Lung (tissue), 12 donors: ENCODE measurements around the gene NFU1. TPM values are rescaled to one million over a fixed set of nuclear protein-coding genes. Genes with fewer than 3 reads are reported as not detected.

Experiments
- ATAC-seq: fragments of 200-7000 bp; cut with Tn5 transposase; one replicate; pipeline ENCODE4 v1.9.1; 2020; ENCODE audit warnings: moderate number of reproducible peaks; ENCODE audit not compliant: insufficient read depth, low FRiP score
- DNase-seq, 3 donors: peaks; one replicate each; pipeline ENCODE4 v3.0.0-alpha.2; 2013 to 2017
- H3K27ac ChIP-seq, 2 donors: one replicate each; pipeline ENCODE4 v1.5.1; 2013; ENCODE audit warnings: mild to moderate bottlenecking in 2 of 2, moderate library complexity in 2 of 2, control low read depth in 1 of 2, inconsistent platforms in 1 of 2, low read depth in 1 of 2, low read length in 1 of 2
- H3K27me3 ChIP-seq, 3 donors: one replicate each; pipeline ENCODE4 v1.5.1; 2013; ENCODE audit warnings: low read length in 2 of 3; ENCODE audit not compliant: control insufficient read depth in 3 of 3, insufficient read depth in 3 of 3
- H3K36me3 ChIP-seq, 4 donors: one replicate each; pipeline ENCODE4 v1.5.1; 2013; ENCODE audit warnings: low read length in 4 of 4, mild to moderate bottlenecking in 1 of 4, moderate library complexity in 1 of 4; ENCODE audit not compliant: control insufficient read depth in 4 of 4, insufficient read depth in 4 of 4
- H3K4me1 ChIP-seq, 5 donors: one replicate each; pipeline ENCODE4 v1.5.1; 2013; ENCODE audit warnings: low read length in 5 of 5, mild to moderate bottlenecking in 2 of 5, moderate library complexity in 1 of 5; ENCODE audit not compliant: control insufficient read depth in 5 of 5, insufficient read depth in 5 of 5
- H3K4me3 ChIP-seq: one replicate; pipeline ENCODE4 v1.5.1; 2013; ENCODE audit warnings: mild to moderate bottlenecking, control low read depth, moderate library complexity
- H3K9ac ChIP-seq, 2 donors: one replicate each; pipeline ENCODE4 v1.5.1; 2013; ENCODE audit warnings: low read length in 2 of 2, control low read depth in 1 of 2; ENCODE audit not compliant: insufficient read depth in 1 of 2
- H3K9me3 ChIP-seq, 4 donors: one replicate each; pipeline ENCODE4 v1.5.1; 2013; ENCODE audit warnings: low read length in 3 of 4, mild to moderate bottlenecking in 1 of 4, moderate library complexity in 1 of 4; ENCODE audit not compliant: control insufficient read depth in 4 of 4, insufficient read depth in 3 of 4
- CTCF ChIP-seq: IDR thresholded peaks from 2 replicates; pipeline ENCODE4 v1.5.1; 2012; ENCODE audit warnings: mild to moderate bottlenecking; ENCODE audit errors: control extremely low read depth, extremely low read depth
- WGBS, 2 donors: extraction: QIAGEN DNeasy Blood & Tissue Kit; methylation state at CpG; one replicate each; pipeline ENCODE4 v1.1.7; 2013; 5-methylcytosine and 5-hydroxymethylcytosine counted together
- polyA plus RNA-seq, 2 donors: library from polyadenylated mRNA; stranded (reverse); fragments of 200-250 nt; gene quantifications; one replicate each; pipeline ENCODE4 v1.2.1, GENCODE V29; 2013
- total RNA-seq, 2 donors: library from RNA; depleted of rRNA in 1 of 2; stranded (reverse); fragments of >200 nt in 1 of 2; gene quantifications; one replicate each; pipeline ENCODE4 v1.2.1, GENCODE V29; 2014 to 2021
- donor health status: control.
- donor health status: control.
- donor health status: Bipolar disorder and iron deficiency.
- donor health status: healthy.
- donor health status: DM: yes; HTN: yes; CAD: no.

The NFU1 gene
- total and polyA plus RNA-seq, 4 donors: 28.6 to 49.0 (median 32.1) TPM

GRCh38 chr2:69384618-69385081, 52.6 kb downstream of the NFU1 start:
- peaks cover 0 to 18% (median 9%) of the 10 kb centered on the region in 5 donors for H3K4me1 ChIP-seq
- H3K9ac ChIP-seq: no peak overlapping the region

GRCh38 chr2:69383176-69383812, 53.9 kb downstream of the NFU1 start:
- Histone ChIP-seq H3K9ac (no peak overlapping the region), H3K27ac (no peak overlapping the region), H3K4me1 (peaks cover 0 to 18% (median 9%) of the 10 kb centered on the region in 5 donors), H3K4me3 (no peak overlapping the region), H3K9me3 (no peaks in the 10 kb centered on the region), H3K27me3 (no peaks in the 10 kb centered on the region), H3K36me3 (peaks cover 0 to 5% (median 3%) of the 10 kb centered on the region in 4 donors)
- TF ChIP-seq CTCF: no peak
- WGBS, 2 donors: 91 to 96% methylated on average over 7 of the region's 7 CpGs
- no peak for DNase-seq
- ATAC-seq: no peak

More at GRCh38 chr2:69384618-69385081, 52.6 kb downstream of the NFU1 start:
- no peak overlapping the region for H3K4me3 ChIP-seq
- no peak for TF ChIP-seq CTCF
- DNase-seq: no peak
- no peaks in the 10 kb centered on the region for H3K9me3 ChIP-seq
- peaks cover 0 to 5% (median 2%) of the 10 kb centered on the region in 4 donors for H3K36me3 ChIP-seq
- ATAC-seq: no peak
- no peaks in the 10 kb centered on the region for H3K27me3 ChIP-seq
- H3K27ac ChIP-seq: no peak overlapping the region
- 95% methylated on average over 5 of the region's 5 CpGs for WGBS, 2 donors

- DNase-seq: no peak
- no peak overlapping the region for H3K4me3 ChIP-seq
- no peaks in the 10 kb centered on the region for H3K9me3 ChIP-seq
- 70 to 83% methylated on average over 2 of the region's 2 CpGs for WGBS, 2 donors
- H3K9ac ChIP-seq: no peak overlapping the region
- H3K4me1 ChIP-seq: peaks cover 0 to 14% (median 5%) of the 10 kb centered on the region in 5 donors
- TF ChIP-seq CTCF: no peak
- H3K27ac ChIP-seq: no peak overlapping the region
- no peak for ATAC-seq
- H3K36me3 ChIP-seq: peaks cover 0 to 5% (median 3%) of the 10 kb centered on the region in 4 donors
- H3K27me3 ChIP-seq: no peaks in the 10 kb centered on the region
These were observed 54.7 kb downstream of the NFU1 start for GRCh38 chr2:69382547-69382946.
